IPS-NIHi7 (cell line): ENCODE measurements around the gene ATP5F1D.

Experiments used
- DNase-seq: peaks from one replicate; pipeline ENCODE4 v3.0.0; 2012; ENCODE audit warnings: mixed read lengths; ENCODE audit errors: extremely low spot score

The ATP5F1D gene

GRCh38 chr19:1282588-1283206 lies 41.1 kb downstream of the ATP5F1D start:
- no peak for DNase-seq

GRCh38 chr19:1283207-1283916 lies 41.8 kb downstream of the ATP5F1D start:
- DNase-seq, result no peak

- no peak for DNase-seq
Observed at GRCh38 chr19:1283917-1284292, 42.4 kb downstream of the ATP5F1D start.

DNA sequence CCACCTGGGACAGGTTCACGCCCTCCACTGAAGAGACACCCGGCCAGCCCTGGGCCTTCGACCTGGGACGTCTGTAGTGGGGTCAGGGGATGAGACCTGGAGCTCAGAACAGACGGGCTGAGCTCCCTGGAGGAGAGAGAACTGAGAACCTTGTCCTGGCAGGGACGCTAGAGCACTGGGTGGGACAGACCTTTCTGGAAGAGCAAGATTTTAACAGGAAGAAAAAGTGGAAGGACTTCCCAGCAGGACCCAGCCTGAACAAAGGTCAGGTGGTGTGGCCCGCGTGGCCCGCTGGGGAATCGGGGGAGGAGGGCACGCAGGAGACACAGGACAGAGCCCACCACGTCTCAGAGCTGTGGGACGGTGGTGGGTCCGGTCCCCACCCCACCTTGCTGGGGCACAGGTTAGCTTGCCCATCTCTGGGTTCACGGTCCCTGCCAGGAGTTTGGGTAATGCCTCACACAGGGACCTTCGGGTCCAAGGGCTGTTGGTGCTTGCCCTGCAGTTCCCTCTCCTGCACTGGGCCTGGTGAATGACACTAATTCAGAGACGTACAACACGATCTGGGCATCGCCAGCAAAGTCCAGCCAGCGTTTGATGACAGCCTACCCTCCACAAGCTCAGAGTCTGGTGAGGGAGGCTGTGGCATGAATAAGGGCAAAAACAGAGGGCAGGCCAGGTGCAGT lies 42.9 kb downstream of the ATP5F1D start:
- DNase-seq, result no peak

DNA sequence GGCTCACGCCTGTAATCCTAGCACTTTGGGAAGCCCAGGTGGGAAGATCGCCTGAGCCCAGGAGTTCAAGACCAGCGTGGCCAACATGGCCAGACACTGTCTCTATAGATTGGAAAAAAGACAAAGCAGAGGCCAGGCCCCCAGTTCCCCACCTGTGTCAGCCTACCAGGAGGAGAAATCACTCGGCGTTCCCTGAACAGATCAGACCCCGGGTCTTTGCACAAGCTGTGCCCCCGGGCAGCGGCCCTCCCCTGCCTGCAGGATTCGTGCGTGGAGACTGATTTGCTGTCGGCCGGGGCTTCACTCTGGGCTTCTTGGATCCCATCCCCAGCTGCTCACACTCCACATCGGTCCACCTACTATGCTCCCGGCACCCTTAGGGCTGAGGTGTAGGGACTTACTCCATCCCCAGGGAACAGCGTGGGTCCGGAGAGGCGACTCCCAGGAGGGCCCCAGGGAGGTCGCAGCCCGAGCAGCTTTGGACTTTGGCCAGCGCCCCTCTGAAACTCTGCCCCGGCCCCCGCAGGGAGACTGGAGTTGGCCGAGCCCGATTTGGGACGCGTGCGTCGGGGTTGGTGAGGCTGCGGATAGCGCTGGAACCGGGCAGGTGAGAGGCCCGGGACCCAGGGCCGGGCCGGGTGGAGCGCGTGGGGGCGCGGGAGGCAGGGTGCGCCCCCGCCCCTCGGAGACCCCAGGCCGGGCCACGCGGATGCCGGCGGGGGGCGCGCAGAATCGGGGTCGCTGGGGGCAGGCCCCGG lies 43.6 kb downstream of the ATP5F1D start:
- DNase-seq, result no peak

GRCh38 chr19:1285737-1286360 lies 44.3 kb downstream of the ATP5F1D start, which contains the start of gene EFNA2:
EFNA2 (plus strand) TSS chr19:1285873; CDS start chr19:1286169, 296 bp downstream.
- DNase-seq, result peak; percentile 53

DNA sequence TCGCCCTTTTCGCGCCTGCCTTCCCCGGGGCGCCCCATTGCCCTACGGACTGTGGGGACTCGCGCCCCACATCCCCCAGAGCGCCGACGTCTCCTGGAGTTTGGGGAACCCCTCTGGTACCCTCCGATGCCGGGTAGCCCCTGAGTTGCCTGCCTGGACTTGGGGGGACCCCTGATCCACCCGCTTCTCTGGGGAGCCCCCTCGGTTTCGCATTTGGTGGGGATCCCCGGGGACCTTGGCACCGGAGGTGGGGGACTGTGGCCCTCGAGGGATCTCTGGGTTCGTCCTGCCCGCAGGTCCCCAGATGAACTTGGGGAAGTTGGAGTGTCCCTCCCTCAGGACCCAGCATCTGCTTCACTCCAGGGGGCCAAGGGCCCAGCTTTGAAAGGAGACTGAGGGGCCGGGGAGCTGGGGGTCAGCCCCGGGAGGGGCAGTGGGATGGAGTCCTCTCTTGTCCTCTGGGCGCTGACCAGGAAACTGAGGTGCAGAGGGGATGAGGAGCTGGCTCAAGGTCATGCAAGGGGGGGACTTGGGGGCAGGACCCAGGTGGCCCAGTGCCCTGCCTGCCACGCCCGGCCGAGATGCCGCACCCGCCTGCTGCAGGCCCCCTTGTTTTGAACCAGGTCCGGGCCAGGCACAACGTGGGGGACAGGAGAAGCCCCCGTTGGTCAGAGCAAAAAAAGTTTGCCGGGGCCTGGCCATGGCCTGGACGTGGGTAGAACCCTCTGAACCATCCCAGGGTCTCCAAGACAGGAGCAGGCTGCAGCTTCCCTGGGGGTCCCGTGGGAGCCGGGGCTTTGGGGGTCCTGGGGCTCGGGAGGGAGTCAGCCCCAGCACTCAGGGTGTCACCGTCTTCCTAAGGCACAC lies 45.2 kb downstream of the ATP5F1D start:
- no peak for DNase-seq

DNA sequence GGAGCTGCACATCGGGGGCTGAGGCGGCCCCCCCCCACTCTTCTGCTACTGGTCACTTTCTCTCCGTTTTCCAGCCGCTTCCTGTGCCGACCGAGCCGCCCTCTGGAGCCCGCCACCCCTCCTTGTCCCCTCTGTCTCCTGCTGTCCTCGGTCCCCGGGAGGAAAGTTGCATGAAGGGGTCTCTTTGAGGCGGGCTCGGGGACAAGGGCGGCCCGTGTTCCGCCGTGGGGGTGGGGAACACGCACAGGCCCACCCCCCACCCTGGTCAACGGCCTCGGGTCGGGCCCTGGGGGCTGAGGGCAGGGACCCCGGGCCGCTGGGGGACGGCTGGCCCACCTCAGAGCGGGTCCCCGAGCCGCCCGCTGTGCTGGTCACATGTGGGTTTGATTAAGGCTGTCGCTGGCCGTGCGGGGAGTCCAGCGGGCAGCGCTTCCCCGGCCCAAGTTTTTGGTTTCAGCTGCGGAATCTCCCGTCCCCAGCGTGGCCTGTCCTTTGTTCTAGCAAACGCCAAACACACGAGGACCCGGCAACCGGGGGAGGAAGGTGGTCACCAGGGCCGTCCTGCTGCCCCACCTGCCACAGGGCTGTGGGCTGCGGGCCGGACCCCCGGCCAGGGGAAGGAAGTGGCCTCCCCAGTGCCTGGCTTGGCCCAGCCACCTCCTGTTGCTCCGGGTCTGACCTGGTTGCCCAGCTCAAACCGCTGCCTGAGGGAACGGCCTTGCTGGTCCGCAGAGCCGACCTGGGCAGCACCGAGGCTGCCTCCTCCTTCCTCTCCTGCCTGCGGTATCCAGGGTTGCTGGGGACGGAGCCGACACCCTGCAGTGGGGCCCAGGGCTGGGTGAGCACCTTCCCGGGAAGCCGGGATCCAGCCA lies 46.0 kb downstream of the ATP5F1D start:
- no peak for DNase-seq

GRCh38 chr19:1288226-1288612 lies 46.7 kb downstream of the ATP5F1D start:
- no peak for DNase-seq

DNA sequence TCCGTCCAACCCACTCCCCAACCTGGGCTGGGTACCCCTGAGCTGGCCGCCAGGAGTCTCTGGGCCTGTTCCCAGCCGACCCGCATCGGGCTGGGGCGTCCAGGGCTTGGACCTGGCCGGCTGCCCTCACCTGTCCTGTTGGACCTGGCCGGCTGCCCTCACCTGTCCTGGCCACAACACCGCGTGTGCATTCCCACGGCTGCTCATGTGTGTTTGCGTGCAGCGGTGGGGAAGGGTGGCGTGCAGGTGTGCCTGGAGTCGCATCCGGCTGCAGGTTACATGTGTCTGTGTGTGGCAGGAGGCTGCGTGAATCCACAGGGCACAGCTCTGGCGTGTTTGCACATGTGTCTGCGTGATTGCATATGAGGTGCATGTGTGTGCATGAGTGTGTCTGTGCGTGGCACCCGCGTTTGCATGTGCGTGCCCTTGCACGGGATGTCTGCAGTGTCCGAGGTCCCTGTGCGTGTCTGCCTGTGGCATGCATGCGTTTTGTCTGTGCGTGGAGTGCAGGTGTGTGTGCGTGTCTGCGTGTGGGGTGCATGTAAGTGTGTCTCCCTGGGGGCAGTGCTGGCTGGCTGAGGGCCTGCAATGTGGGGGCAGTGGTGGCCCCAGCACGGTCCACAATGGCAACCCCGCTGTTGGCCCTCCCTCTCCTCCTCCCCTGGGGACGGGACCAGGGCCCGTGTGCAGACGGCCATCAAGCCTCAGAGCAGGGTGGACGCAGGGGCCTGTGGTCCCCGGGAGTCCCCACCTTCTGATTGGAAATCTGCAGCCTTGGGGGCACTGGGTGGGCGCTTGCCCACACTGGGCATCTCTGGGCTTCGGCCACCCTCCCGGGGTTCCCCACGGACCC lies 47.5 kb downstream of the ATP5F1D start:
- no peak for DNase-seq

GRCh38 chr19:1289686-1290025 lies 48.1 kb downstream of the ATP5F1D start:
- DNase-seq, result no peak

GRCh38 chr19:1290196-1290702 lies 48.7 kb downstream of the ATP5F1D start:
- no peak for DNase-seq

- no peak for DNase-seq
Observed at GRCh38 chr19:1290703-1291651, 49.4 kb downstream of the ATP5F1D start.

- DNase-seq, result no peak
Observed at GRCh38 chr19:1291761-1292418, 50.3 kb downstream of the ATP5F1D start.

GRCh38 chr19:1292419-1293151 lies 51.0 kb downstream of the ATP5F1D start:
- no peak for DNase-seq
